GM19099 (cell line): ENCODE data around the gene CREBRF.

Source experiments
- POLR2A ChIP-seq: IDR thresholded peaks from 3 replicates; pipeline ENCODE4 v1.6.1; 2011; ENCODE audit warnings: low read depth; ENCODE audit not compliant: insufficient read length; ENCODE audit errors: extremely low read depth

The CREBRF gene

GRCh38 chr5:173165177-173166016 is 109.2 kb downstream of the CREBRF start:
- no peak for TF ChIP-seq POLR2A

DNA sequence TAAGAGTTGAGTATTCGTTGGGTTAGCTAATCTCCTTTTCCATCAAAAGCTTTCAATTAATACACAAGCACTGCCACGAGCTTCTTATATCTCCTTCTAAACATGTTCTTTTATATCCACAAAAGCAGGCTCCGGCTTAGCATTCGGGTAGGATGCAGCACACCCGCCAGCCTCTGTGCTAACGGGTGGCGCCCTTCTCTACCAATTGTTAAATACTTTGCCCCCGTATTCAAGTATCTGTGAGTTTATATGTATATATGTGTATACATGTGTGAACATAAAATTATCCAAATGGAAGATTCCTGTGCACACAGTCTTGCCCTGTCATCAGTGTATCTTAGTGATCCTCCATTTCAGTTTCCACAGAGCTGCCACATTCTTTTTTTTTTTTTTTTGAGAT is 116.0 kb downstream of the CREBRF start:
- TF ChIP-seq POLR2A = no peak

- TF ChIP-seq POLR2A = no peak
These were observed 119.4 kb downstream of the CREBRF start for GRCh38 chr5:173175523-173175922.

DNA sequence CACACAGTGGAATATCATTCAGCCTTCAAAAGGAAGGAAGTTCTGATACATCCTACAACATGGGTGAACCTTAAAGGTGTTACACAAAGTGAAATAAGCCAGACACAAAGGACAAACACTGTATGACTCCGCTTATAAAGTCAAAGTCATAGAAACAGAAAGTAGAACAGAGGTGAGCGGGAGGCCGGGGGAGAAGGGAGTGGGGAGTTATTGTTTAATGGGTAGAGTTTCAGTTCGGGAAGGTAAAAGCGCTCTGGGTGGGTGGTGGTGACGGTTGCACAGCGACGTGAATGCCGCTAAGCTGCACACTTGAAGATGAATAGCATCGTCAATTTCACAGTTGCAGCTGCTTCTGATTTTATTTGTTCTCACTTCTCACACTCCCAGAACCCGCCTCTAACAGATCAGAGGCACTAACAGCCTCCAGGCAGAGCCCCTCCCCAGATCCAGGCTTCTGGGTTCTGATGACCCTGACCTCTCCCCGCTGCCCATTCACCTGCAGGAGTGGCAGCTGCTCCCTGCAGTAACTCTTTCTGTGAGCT is 122.3 kb downstream of the CREBRF start:
- no peak for TF ChIP-seq POLR2A

DNA sequence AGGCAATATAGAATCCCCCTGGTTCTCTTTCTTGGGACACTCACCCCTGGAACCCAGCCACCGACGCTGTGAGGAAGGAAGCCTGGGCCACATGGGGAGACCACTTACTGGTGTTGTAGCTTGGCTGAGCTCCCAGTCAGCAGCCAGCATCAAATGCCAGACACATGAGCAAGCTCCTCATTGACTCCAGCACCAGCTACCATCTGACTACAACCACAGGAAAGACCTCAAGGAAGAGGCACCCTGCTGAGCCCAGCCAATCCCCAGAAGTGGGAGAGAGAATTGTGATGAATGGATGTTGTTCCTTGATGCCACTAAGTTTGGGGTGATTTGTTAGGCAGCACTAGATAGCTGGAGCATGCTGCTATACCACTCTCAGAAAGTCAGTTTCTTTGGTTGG is 124.2 kb downstream of the CREBRF start:
- TF ChIP-seq POLR2A = no peak

GRCh38 chr5:173187054-173187743 is 131.0 kb downstream of the CREBRF start:
- TF ChIP-seq POLR2A = no peak

DNA sequence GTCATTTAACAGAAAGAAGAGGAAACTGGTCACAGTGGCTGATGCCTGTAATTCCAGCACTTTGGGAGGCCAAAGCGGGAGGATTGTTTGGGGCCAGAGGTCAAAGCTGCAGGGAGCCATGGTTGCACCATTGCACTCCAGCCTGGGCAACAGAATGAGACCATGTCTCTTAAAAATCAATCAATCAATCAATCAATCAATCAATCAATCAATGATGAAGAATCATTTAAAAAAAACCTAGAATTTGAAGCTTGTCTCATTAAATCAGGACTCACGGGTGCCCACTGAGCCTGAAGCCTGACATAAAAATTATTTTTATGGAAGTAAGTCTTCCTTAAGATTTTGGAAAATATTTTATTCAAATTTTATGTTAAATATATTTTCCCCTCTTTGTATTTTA is 132.1 kb downstream of the CREBRF start:
- no peak for TF ChIP-seq POLR2A
